SU-DHL-6 (cell line): ENCODE measurements around the gene HOXA13.

Experiments used
- CTCF ChIP-seq: fragments of 200-600 bp; sonication (generic); IDR thresholded peaks from one replicate; pipeline ENCODE4 v1.5.1; 2017; ENCODE audit warnings: antibody characterized with exemption, mild to moderate bottlenecking, low read length, moderate library complexity; ENCODE audit not compliant: insufficient read depth, poor library complexity, severe bottlenecking
- EZH2phosphoT487 ChIP-seq: fragments of 200-600 bp; sonication (generic), shearing (Covaris generic); conservative IDR thresholded peaks from 2 replicates; pipeline ENCODE4 v1.6.1; 2018; ENCODE audit warnings: mild to moderate bottlenecking, antibody characterized with exemption, low read length, moderate library complexity, mixed read lengths

GRCh38 chr7:27223941-27224575, 24.2 kb upstream of the HOXA13 start:
- TF ChIP-seq CTCF = no peak
- no peak for TF ChIP-seq EZH2phosphoT487
